Umbilical cord (tissue), 2 donors: ENCODE results near the gene GRK6. TPM values are rescaled to one million over a fixed set of nuclear protein-coding genes. Genes with fewer than 3 reads are reported as not detected.

Source experiments
- DNase-seq: peaks from one replicate; pipeline ENCODE4 v3.0.0-alpha.2; 2015; ENCODE audit warnings: low spot score
- total RNA-seq: library from RNA; depleted of rRNA; stranded (reverse); fragments of >200 nt; gene quantifications from one replicate; pipeline ENCODE4 v1.2.3, GENCODE V29; 2014; ENCODE audit warnings: low replicate concordance; ENCODE audit not compliant: insufficient read depth

Gene GRK6
- 17.3 TPM for total RNA-seq

GRCh38 chr5:177426566-177427210 is at the start of gene GRK6:
Gene GRK6 (plus strand): TSS chr5:177426676. CDS start chr5:177426846, 170 bp downstream.
- DNase-seq: no peak

GRCh38 chr5:177377851-177378776 is 48.4 kb upstream of the GRK6 start:
- DNase-seq: no peak

- peak; percentile 70 for DNase-seq
Observed at GRCh38 chr5:177378884-177379883, 47.3 kb upstream of the GRK6 start.

GRCh38 chr5:177380805-177381126 is 45.7 kb upstream of the GRK6 start:
- no peak for DNase-seq

- DNase-seq: no peak
Observed at GRCh38 chr5:177382423-177383029, 44.0 kb upstream of the GRK6 start.

- no peak for DNase-seq
Observed at GRCh38 chr5:177383181-177383580, 43.3 kb upstream of the GRK6 start.

GRCh38 chr5:177384134-177384533 is 42.3 kb upstream of the GRK6 start, which contains the start of gene SLC34A1:
Gene SLC34A1 (plus strand): TSS chr5:177384434. CDS start chr5:177385742, 1,308 bp downstream.
- DNase-seq: no peak

GRCh38 chr5:177385720-177386119 is 40.8 kb upstream of the GRK6 start:
- no peak for DNase-seq

- no peak for DNase-seq
Observed at GRCh38 chr5:177386542-177386941, 39.9 kb upstream of the GRK6 start.

GRCh38 chr5:177387405-177387804 is 39.1 kb upstream of the GRK6 start:
- DNase-seq: no peak

GRCh38 chr5:177388521-177389052 is 37.9 kb upstream of the GRK6 start:
- no peak for DNase-seq

- DNase-seq: peak; percentile 90
Observed at GRCh38 chr5:177389241-177390169, 37.0 kb upstream of the GRK6 start.

GRCh38 chr5:177390363-177391300 is 35.8 kb upstream of the GRK6 start:
- DNase-seq: peak; percentile 91

- DNase-seq: no peak
Observed at GRCh38 chr5:177392765-177393164, 33.7 kb upstream of the GRK6 start.

- DNase-seq: no peak
Observed at GRCh38 chr5:177393206-177393765, 33.2 kb upstream of the GRK6 start.

- DNase-seq: no peak
Observed at GRCh38 chr5:177393990-177394389, 32.5 kb upstream of the GRK6 start.

- DNase-seq: no peak
Observed at GRCh38 chr5:177396078-177396477, 30.4 kb upstream of the GRK6 start.

- no peak for DNase-seq
Observed at GRCh38 chr5:177396807-177397206, 29.7 kb upstream of the GRK6 start.
